ENCODE measurements around the gene CCDC85C.

CCDC85C gene

GRCh38 chr14:99627510-99628381 is 23.7 kb upstream of the CCDC85C start:
- Histone ChIP-seq H3K27ac (ENCODE audit: low read length) (no peak overlapping the region), H3K4me1 (ENCODE audit: control insufficient read depth, low read depth, low read length) (no peaks in the 10 kb centered on the region), H3K9ac (ENCODE audit: low read length) (no peak overlapping the region), H3K27me3 (ENCODE audit: control insufficient read depth, insufficient read depth, low read length) (no peaks in the 10 kb centered on the region), H3K36me3 (ENCODE audit: control insufficient read depth, low read depth, low read length) (no peaks in the 10 kb centered on the region), H3K9me3 (ENCODE audit: control insufficient read depth, low read depth, low read length) (no peaks in the 10 kb centered on the region), H3K4me3 (ENCODE audit: low read length) (no peak overlapping the region)

GRCh38 chr14:99627100-99627499 is 23.1 kb upstream of the CCDC85C start:
- H3K4me3 ChIP-seq (ENCODE audit: low read length): no peak overlapping the region
- H3K9me3 ChIP-seq (ENCODE audit: control insufficient read depth, low read depth, low read length): no peaks in the 10 kb centered on the region
- no peaks in the 10 kb centered on the region for H3K27me3 ChIP-seq (ENCODE audit: control insufficient read depth, insufficient read depth, low read length)
- no peak overlapping the region for H3K27ac ChIP-seq (ENCODE audit: low read length)
- no peaks in the 10 kb centered on the region for H3K4me1 ChIP-seq (ENCODE audit: control insufficient read depth, low read depth, low read length)
- H3K9ac ChIP-seq (ENCODE audit: low read length): no peak overlapping the region
- no peaks in the 10 kb centered on the region for H3K36me3 ChIP-seq (ENCODE audit: control insufficient read depth, low read depth, low read length)

GRCh38 chr14:99626041-99626648 is 22.1 kb upstream of the CCDC85C start:
- Histone ChIP-seq H3K36me3 (ENCODE audit: control insufficient read depth, low read depth, low read length) (no peaks in the 10 kb centered on the region), H3K9me3 (ENCODE audit: control insufficient read depth, low read depth, low read length) (no peaks in the 10 kb centered on the region), H3K27ac (ENCODE audit: low read length) (no peak overlapping the region), H3K4me3 (ENCODE audit: low read length) (no peak overlapping the region), H3K27me3 (ENCODE audit: control insufficient read depth, insufficient read depth, low read length) (no peaks in the 10 kb centered on the region), H3K9ac (ENCODE audit: low read length) (no peak overlapping the region), H3K4me1 (ENCODE audit: control insufficient read depth, low read depth, low read length) (no peaks in the 10 kb centered on the region)

GRCh38 chr14:99625476-99625875 is 21.5 kb upstream of the CCDC85C start:
- H3K9me3 ChIP-seq (ENCODE audit: control insufficient read depth, low read depth, low read length): no peaks in the 10 kb centered on the region
- H3K4me1 ChIP-seq (ENCODE audit: control insufficient read depth, low read depth, low read length): no peaks in the 10 kb centered on the region
- H3K36me3 ChIP-seq (ENCODE audit: control insufficient read depth, low read depth, low read length): no peaks in the 10 kb centered on the region
- H3K27ac ChIP-seq (ENCODE audit: low read length): no peak overlapping the region
- H3K27me3 ChIP-seq (ENCODE audit: control insufficient read depth, insufficient read depth, low read length): no peaks in the 10 kb centered on the region
- H3K9ac ChIP-seq (ENCODE audit: low read length): no peak overlapping the region
- no peak overlapping the region for H3K4me3 ChIP-seq (ENCODE audit: low read length)

GRCh38 chr14:99624971-99625370 is 21.0 kb upstream of the CCDC85C start:
- H3K27ac ChIP-seq (ENCODE audit: low read length): no peak overlapping the region
- no peaks in the 10 kb centered on the region for H3K27me3 ChIP-seq (ENCODE audit: control insufficient read depth, insufficient read depth, low read length)
- H3K4me1 ChIP-seq (ENCODE audit: control insufficient read depth, low read depth, low read length): no peaks in the 10 kb centered on the region
- no peak overlapping the region for H3K4me3 ChIP-seq (ENCODE audit: low read length)
- no peaks in the 10 kb centered on the region for H3K36me3 ChIP-seq (ENCODE audit: control insufficient read depth, low read depth, low read length)
- H3K9me3 ChIP-seq (ENCODE audit: control insufficient read depth, low read depth, low read length): no peaks in the 10 kb centered on the region
- H3K9ac ChIP-seq (ENCODE audit: low read length): no peak overlapping the region

GRCh38 chr14:99624024-99624423 is 20.0 kb upstream of the CCDC85C start:
- Histone ChIP-seq H3K9ac (ENCODE audit: low read length) (no peak overlapping the region), H3K36me3 (ENCODE audit: control insufficient read depth, low read depth, low read length) (no peaks in the 10 kb centered on the region), H3K4me1 (ENCODE audit: control insufficient read depth, low read depth, low read length) (no peaks in the 10 kb centered on the region), H3K9me3 (ENCODE audit: control insufficient read depth, low read depth, low read length) (no peaks in the 10 kb centered on the region), H3K4me3 (ENCODE audit: low read length) (no peak overlapping the region), H3K27ac (ENCODE audit: low read length) (no peak overlapping the region), H3K27me3 (ENCODE audit: control insufficient read depth, insufficient read depth, low read length) (no peaks in the 10 kb centered on the region)

GRCh38 chr14:99621948-99622347 is 17.9 kb upstream of the CCDC85C start:
- H3K36me3 ChIP-seq (ENCODE audit: control insufficient read depth, low read depth, low read length): no peaks in the 10 kb centered on the region
- H3K27ac ChIP-seq (ENCODE audit: low read length): no peak overlapping the region
- no peaks in the 10 kb centered on the region for H3K9me3 ChIP-seq (ENCODE audit: control insufficient read depth, low read depth, low read length)
- H3K27me3 ChIP-seq (ENCODE audit: control insufficient read depth, insufficient read depth, low read length): no peaks in the 10 kb centered on the region
- no peaks in the 10 kb centered on the region for H3K4me1 ChIP-seq (ENCODE audit: control insufficient read depth, low read depth, low read length)
- H3K9ac ChIP-seq (ENCODE audit: low read length): no peak overlapping the region
- no peak overlapping the region for H3K4me3 ChIP-seq (ENCODE audit: low read length)

GRCh38 chr14:99619835-99620834 is 16.1 kb upstream of the CCDC85C start:
- Histone ChIP-seq H3K27me3 (ENCODE audit: control insufficient read depth, insufficient read depth, low read length) (no peaks in the 10 kb centered on the region), H3K9me3 (ENCODE audit: control insufficient read depth, low read depth, low read length) (no peaks in the 10 kb centered on the region), H3K9ac (ENCODE audit: low read length) (no peak overlapping the region), H3K4me3 (ENCODE audit: low read length) (no peak overlapping the region), H3K36me3 (ENCODE audit: control insufficient read depth, low read depth, low read length) (no peaks in the 10 kb centered on the region), H3K4me1 (ENCODE audit: control insufficient read depth, low read depth, low read length) (no peaks in the 10 kb centered on the region), H3K27ac (ENCODE audit: low read length) (no peak overlapping the region)

- Histone ChIP-seq H3K9ac (ENCODE audit: low read length) (no peak overlapping the region), H3K27me3 (ENCODE audit: control insufficient read depth, insufficient read depth, low read length) (no peaks in the 10 kb centered on the region), H3K4me1 (ENCODE audit: control insufficient read depth, low read depth, low read length) (no peaks in the 10 kb centered on the region), H3K36me3 (ENCODE audit: control insufficient read depth, low read depth, low read length) (no peaks in the 10 kb centered on the region), H3K27ac (ENCODE audit: low read length) (no peak overlapping the region), H3K9me3 (ENCODE audit: control insufficient read depth, low read depth, low read length) (no peaks in the 10 kb centered on the region), H3K4me3 (ENCODE audit: low read length) (no peak overlapping the region)
These were observed 13.1 kb upstream of the CCDC85C start for GRCh38 chr14:99616832-99617800.

GRCh38 chr14:99615497-99616157 is 11.6 kb upstream of the CCDC85C start:
- Histone ChIP-seq H3K27ac (ENCODE audit: low read length) (no peak overlapping the region), H3K4me3 (ENCODE audit: low read length) (no peak overlapping the region), H3K27me3 (ENCODE audit: control insufficient read depth, insufficient read depth, low read length) (no peaks in the 10 kb centered on the region), H3K9ac (ENCODE audit: low read length) (no peak overlapping the region), H3K9me3 (ENCODE audit: control insufficient read depth, low read depth, low read length) (no peaks in the 10 kb centered on the region), H3K36me3 (ENCODE audit: control insufficient read depth, low read depth, low read length) (no peaks in the 10 kb centered on the region), H3K4me1 (ENCODE audit: control insufficient read depth, low read depth, low read length) (no peaks in the 10 kb centered on the region)
